GM19351 (cell line): ENCODE measurements around the gene UQCR10.
"Not testable (repeated sequence)": the region's sequence is repeated elsewhere in the genome, so short reads cannot be mapped to it uniquely, and the experiment has no call there.

Source experiments
- ATAC-seq: cut with Tn5 transposase; IDR thresholded peaks from one replicate; pipeline ENCODE4 v1.9.1; 2021; ENCODE audit warnings: mild to moderate bottlenecking, moderate library complexity; ENCODE audit not compliant: unreplicated experiment

UQCR10 gene

DNA sequence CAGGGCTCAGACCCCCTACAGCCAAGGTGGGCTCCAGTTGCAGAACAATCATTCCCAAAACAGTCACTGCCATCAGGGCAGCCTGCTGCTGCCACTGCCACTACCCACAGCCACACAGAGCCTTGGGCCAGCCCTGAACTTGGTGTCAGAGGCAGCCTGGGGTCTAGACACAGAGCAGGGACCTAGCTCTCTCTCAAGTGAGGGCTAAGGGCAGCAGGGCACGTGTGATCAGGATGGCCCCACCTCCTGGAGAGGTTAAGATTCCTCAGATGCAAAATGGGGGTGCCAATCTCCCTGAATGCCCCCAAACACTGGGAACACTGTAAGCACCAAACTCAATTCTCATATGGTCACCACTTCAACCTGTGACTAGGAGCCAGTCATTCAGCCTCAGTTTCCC lies 31.8 kb upstream of the UQCR10 start:
- ATAC-seq, result no peak

GRCh38 chr22:29737251-29738117 lies 29.7 kb upstream of the UQCR10 start:
- ATAC-seq, result no peak

- ATAC-seq, result no peak
Observed at GRCh38 chr22:29738118-29738815, 28.9 kb upstream of the UQCR10 start.

- no peak for ATAC-seq
Observed at GRCh38 chr22:29739346-29739875, 27.8 kb upstream of the UQCR10 start.

DNA sequence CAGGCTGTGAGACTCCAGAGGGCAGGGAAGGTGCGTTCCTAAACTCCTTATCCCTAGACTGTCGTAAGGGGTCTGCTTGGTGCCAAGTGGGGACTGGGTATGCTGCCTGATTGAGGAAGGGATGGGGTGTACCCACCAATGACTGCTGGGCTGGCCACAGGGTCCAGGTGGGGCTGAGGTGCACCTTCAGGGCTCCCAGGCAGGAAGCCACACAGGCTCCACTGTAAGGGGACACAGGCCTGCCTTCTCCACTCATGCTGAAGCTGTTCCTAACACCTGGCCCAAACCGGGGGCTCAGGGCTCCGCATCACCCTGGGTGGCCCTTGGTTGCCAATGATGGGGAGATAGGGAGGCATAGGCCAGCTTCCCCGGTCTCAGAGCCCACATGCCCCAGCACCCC lies 27.0 kb upstream of the UQCR10 start:
- no peak for ATAC-seq

DNA sequence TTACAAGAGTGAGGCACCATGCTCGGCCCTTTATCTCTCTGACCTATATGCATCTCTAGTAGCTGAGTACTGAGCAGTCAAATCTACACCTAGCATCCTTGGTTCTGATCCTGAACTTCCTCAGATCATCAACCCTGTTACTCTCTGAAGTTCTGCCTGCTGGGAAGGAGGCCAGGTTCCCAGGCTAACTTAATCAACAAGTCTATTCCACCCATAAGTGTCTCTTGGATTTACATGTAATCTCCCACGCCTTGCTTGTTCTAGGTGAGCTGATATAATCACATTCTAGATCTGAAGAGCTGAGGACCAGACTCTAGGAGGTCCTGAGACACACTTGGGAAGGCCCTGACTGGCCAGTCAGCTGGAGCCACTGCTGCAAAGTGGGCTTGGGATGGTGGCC lies 25.2 kb upstream of the UQCR10 start:
- no peak for ATAC-seq

DNA sequence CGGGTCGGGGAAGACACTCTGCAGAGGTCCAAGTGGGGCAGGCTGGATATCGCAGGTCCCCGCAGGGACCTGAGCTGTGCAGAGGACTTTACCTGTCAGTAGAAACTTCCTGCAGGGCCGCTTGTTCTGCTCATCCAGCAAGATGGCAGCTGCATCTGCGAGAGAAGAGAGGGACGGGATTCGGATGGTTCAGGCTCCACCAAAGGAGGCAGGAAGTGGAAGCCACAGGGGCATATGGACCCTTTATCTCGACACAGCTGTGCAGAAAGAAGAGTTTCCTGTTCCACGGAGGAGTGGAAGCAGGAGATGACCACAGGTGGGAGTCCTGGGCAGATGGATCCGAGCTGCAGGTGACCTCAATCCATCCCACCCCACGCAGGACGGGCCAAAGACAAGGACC lies 24.8 kb upstream of the UQCR10 start:
- ATAC-seq, result no peak

- ATAC-seq, result no peak
Observed at GRCh38 chr22:29744902-29745301, 22.3 kb upstream of the UQCR10 start.

DNA sequence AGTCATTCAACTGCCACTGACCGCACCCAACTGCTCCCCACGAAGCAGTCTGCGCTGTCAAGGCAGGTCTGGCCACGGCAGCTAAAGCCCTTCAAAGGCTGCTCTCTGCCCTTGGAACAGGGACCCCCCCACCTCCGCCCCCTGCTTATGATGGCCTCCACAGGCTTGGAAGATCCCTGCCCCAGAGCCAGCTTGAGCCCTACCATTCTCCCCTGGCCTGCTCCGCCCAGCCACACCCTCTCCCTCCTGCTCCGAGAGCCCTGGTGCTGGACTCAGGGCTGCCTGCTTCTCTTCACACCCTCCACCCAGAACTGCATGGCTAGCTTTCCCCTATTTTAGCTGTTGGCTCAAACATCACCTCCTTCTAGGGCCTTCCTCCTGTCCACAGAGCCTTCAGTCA lies 19.3 kb upstream of the UQCR10 start:
- ATAC-seq, result no peak

- no peak for ATAC-seq
Observed at GRCh38 chr22:29748248-29748893, 18.8 kb upstream of the UQCR10 start.

- no peak for ATAC-seq
Observed at GRCh38 chr22:29750029-29750428, 17.1 kb upstream of the UQCR10 start.

GRCh38 chr22:29750559-29751538 lies 16.3 kb upstream of the UQCR10 start:
- ATAC-seq, result no peak

GRCh38 chr22:29751669-29752068 lies 15.5 kb upstream of the UQCR10 start:
- no peak for ATAC-seq

- ATAC-seq, result no peak
Observed at GRCh38 chr22:29753808-29754657, 13.1 kb upstream of the UQCR10 start.

- ATAC-seq, result not testable (repeated sequence)
Observed at GRCh38 chr22:29754658-29755395, 12.3 kb upstream of the UQCR10 start.

- no peak for ATAC-seq
Observed at GRCh38 chr22:29755889-29756288, 11.3 kb upstream of the UQCR10 start.

GRCh38 chr22:29756341-29756740 lies 10.8 kb upstream of the UQCR10 start:
- no peak for ATAC-seq

GRCh38 chr22:29757096-29757495 lies 10.1 kb upstream of the UQCR10 start:
- no peak for ATAC-seq
